HL-60/S4 treated with phorbol 12-myristate 13-acetate at 8.2 ng/mL for 4 days and 3 days (cell line): Measurements from ENCODE around the gene SMARCB1.

Source experiments
- in situ Hi-C: fragments of 300-500 bp; cut with MboI; formaldehyde crosslinking; loops from 2 replicates; pipeline ENCODE4 v1.15.0; 2022; ENCODE audit warnings: low sequenced_read_pairs

Gene SMARCB1

DNA sequence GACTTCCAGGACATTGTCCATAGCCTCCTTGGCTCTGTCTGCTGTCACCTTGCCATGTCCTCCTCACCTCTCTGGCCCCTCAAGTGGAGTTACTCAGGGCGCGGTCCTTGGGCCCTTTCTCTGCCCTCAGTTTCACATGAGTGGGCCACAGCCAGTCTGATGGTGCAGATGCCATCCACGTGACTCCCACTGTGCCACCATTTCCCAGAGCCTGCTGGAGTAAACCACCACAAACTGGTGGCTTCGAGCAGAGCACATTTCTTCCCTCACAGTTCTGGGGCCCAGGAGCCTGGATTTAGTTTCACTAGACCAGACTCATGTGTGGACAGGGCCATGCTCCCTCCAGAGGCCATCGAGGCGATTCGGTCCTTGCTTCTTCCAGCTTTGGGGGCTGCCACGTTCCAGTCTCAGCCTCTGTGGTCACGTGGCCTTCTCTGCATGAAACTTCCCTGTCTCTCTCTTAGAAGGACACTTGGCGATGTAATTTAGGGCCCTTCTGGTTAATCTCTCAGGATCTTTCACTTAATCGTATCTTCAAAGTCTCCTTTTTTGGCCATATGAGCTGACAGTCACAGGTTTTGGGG lies 14.6 kb downstream of the SMARCB1 start:
- in situ Hi-C loops: no loop called here

DNA sequence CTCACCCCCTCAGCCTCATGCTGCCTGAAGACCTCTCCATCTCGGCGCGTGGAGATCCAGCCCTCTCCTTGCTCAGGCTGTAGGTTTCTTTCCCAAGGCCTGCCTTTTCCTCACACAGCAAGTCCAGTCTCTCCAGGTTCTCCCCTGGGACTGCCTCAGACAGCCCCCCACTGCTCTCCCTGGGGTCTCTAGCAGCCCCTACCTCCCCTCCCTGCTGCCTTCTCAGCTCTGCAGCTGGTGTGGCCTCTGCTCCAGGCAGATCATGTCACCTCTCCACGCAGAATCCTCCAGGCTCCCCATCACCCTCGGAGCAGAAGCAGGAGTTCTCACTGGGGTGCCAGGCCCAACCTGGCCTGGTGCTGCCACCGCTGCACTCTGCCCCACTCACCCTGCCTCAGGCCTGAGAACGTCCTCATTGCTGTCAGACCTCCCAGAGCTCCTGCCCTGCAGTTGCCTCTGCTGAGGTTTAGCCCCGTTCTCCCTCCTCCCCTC lies 15.2 kb downstream of the SMARCB1 start:
- in situ Hi-C loops: no loop called here

DNA sequence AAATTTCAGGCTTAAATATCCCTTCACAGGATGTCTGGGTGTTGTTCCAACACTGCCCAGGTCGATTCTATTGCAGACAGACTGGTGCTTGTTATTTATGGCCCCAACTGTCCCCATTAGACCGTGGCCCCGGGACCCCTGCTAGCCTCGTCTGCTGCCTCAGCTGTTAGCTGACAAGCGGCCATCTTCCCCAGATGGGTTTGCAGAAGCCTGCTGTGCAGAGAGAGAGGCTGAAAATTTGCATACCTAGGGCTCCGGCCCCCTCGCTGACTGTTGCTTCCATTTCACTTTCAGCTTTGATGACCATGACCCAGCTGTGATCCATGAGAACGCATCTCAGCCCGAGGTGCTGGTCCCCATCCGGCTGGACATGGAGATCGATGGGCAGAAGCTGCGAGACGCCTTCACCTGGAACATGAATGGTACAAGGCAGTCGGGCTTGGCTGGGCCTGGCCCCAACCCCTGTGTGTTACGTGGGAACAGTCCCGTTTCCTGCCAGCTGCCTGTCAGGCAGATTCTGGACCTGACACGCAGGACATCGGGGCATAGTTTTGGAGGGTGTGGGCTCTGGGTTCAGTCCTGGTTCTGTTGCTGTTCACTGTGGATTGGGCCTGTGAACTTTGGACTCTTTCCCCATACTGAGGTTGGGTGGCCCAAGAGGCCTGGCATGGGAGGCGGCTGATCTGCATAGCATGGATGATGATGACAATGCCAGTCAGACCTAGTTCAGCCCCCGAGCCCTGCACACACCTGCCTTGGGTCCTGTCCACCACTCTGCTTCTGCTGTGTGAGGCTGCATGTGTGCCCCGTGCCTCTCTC lies 16.4 kb downstream of the SMARCB1 start:
- in situ Hi-C loops: no loop called here

DNA sequence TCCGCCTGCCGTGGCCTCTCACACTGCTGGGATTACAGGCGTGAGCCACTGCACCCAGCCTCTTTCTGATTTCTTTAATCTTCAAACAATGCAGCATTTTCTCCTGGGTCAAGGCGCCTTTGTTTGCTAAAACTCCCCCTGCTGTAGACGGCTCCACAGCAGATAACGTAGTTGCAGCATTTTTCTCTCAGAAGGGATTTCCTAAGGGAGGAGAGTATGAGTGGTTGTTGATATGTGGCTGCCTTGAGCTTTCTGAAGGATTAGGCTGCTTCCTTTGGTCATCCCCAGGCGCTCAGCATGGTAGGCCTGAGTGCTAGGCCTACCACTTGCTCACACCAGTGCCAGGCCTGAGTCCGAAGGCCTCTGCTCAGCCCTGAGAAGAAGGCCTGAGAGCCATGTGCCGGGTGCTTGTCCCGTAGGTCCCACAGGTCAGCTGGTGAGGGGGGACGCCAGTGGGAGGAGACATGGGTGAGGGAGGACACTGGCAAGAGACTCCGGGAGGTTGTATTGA lies 18.1 kb downstream of the SMARCB1 start:
- in situ Hi-C loops: no loop called here

DNA sequence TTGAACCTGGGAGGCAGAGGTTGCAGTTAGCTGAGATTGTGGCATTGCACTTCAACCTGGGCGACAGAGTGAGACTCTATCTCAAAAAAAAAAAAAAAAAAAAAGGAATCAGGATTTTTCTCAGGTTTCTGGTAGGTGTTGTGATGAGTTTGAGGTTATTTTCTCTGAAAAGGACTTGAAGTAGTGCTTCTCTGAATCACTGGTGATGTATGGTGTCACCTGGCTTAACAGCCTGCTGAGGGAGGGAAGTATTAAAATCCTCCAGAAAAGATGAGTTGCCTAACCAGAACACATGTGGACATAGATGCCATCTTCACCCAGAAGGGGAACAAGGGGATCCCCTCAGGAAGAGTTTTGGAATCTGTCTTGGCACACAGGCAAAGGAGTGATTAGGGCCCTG lies 20.1 kb downstream of the SMARCB1 start:
- in situ Hi-C loops: no loop called here

DNA sequence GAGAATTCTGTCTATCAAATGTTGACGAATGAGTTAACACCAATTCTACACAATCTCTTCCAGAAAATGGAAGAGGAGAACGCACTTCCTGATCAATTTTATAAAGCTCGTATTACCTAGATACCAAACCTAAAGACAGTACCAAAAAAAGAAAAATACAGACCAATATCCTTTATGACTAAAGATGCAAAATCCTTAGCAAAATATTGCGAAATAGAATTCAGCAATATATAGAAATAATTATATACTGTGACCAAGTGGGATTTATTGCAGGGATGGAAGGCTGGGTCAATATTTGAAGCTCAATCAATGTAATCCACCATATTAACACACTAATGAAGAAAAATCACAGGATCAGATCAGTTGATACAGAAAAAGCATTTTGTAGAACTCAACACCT lies 25.6 kb downstream of the SMARCB1 start:
- in situ Hi-C loops: no loop called here

DNA sequence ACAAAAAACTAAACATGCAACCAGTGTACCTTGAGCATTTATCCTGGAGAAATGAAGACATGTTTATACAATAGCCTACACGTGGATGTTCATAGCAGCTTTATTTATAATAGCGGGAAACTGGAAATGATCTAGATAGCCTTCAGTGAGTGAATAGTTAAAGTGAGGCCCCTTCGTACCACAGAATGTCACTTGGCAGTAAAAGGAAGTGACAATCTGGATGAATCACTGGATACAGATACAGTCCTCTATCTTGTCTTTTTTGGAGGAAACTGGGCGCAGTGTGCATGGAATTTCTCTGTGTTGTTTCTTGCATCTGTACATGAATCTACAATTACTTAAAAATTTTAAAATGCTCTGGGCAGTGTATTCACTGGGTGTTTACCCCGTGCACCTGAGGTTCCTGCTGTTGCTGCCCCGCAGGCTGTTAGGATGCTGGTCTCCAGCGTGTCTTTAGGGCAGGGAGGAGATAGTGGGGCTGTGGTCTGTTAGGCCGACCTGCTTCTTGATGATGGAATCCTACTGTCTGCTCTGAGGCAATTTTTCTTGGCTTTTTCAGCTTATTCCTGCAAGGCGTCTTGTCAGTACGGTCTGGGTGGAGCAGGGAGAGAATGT lies 28.9 kb downstream of the SMARCB1 start:
- in situ Hi-C loops: no loop called here

DNA sequence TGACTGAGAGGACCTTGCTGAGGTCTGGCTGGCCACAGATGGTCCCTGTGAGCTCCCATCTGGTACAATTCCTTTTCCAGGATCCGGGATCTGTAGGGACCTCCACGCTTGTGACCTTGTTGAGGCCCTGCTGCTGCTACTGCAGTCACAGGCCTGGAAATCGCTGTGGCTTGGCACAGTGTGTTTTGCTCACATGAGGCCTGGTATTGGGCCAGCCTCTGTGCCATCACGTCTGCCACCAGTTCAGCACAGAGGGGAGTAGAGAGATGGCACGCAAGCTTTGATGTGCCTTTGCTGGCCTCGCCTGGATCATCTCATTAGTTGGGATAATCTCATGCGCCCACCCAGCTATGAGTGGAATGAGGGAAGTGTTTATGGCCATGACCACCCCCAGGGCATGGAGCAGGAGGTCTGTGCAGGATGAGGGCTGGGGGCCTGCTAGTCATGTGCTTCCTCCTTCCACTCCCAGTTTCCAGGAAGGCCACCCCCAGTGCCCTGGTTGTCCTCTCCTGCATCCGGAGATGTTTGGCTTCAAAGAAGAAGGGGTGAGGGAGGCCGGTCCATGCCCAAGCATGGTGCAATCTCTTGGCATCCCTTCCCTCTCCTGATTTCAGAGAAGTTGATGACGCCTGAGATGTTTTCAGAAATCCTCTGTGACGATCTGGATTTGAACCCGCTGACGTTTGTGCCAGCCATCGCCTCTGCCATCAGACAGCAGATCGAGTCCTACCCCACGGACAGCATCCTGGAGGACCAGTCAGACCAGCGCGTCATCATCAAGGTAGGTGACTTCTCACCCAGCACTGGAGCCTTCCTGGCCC lies 29.6 kb downstream of the SMARCB1 start:
- in situ Hi-C loops: no loop called here

DNA sequence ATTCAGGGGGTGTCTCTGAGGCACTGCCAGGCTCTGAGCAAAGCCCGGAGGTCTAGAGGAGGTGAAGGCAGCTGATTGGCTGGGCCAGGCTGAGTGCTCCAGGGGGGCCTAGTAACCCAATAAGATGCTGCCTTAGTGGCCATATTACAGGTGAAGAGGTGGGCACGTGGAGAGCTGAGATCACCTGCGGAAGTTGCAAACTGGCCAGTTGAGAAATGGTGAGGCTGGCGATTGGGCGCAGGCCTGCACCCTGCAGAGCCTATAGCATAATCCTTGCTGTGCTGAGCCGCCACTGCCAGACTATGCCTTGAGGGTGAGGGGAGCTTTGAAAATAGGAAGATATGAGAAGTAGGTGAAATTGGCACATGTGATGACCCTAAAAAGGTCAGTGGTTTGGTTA lies 30.4 kb downstream of the SMARCB1 start:
- in situ Hi-C loops: no loop called here

DNA sequence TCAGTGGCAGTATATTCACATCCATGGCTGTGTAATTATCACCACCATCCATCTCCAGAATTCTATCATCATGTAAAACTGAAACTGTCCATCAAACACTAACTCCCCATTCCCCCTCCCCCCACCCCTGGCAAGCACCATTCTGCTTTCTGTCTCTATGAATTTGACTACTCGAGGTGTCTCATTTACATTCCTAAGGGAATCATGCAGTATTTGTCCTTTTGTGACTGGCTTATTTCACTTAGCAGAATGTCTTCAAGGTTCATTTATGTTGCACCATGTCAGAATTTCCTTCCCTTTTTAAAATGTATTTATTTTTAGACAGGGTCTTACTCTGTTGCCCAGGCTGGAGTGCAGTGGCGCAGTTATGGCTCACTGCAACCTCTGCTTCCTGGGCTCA lies 31.8 kb downstream of the SMARCB1 start:
- in situ Hi-C loops: no loop called here

DNA sequence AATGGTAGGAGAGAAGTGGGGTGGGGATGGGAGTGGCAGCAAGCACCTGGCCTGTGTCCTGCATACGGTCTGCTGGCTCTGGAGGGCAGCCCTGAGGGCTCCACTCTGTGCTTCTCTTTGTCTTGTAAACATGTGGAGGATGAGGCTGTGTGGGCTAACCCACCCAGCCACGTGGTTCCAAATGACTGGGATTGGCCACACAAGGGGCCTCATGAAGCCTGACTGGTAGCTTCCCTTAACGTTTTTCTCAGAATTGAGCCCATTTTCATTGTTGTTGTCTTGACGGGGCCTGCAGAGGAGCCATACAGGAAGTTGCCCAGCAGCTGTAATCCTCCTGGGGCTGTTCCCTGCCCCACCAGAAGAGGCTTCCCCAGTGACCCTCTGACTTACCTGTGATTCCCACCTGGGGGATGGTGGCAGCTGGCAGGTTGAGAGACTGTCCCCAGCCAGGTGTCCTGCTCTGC lies 34.0 kb downstream of the SMARCB1 start:
- in situ Hi-C loops: no loop called here

DNA sequence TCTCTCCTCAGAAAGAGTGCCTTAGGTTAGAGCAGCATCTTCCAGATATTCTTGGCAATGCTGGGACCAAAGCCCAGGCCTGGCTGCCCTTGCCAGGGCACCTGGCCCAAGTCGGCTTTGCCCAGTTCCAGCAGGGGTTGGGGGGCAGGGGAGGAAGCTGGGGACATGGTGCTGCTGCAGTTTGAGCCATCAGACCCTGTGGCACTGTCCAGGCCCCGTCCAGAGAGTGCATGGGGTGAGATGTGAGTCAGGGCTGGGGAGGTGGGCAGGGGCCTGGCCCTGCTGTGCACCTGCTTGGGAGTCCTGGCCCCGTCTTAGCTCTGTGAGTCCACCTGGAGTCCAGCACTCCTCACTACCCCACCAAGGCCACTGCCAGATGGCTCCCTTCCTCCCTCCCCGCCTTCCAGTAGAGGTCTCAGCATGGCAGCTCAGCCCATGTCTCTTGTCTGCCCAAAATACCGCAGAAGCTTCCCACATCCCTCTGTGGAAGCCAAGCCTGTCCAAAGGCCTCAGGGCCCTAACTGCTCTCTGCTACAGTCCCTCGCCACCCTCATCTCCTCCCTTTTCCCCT lies 35.4 kb downstream of the SMARCB1 start:
- in situ Hi-C loops: no loop called here

DNA sequence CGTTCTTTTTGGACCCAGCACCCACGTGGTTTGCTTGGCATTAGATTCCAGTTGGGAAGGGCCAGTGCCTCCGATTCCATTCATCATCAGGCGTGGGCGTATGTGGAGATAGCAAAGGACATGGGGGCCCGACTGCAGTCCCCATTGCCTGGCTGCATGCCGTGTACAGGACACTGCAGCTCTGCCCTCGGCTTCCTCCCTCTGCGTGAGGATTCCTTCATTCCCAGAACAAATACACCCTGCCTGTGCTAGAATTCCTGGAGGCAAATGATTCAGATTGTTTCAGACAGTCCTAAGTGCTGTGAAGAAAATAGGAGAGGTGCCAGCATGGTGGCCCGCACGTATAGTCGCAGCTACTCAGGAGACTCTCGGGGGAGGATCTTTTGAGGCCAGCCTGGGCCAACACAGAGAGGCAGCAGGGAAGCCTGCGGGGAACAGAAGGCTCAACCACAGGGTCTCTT lies 36.6 kb downstream of the SMARCB1 start:
- in situ Hi-C loops: no loop called here

DNA sequence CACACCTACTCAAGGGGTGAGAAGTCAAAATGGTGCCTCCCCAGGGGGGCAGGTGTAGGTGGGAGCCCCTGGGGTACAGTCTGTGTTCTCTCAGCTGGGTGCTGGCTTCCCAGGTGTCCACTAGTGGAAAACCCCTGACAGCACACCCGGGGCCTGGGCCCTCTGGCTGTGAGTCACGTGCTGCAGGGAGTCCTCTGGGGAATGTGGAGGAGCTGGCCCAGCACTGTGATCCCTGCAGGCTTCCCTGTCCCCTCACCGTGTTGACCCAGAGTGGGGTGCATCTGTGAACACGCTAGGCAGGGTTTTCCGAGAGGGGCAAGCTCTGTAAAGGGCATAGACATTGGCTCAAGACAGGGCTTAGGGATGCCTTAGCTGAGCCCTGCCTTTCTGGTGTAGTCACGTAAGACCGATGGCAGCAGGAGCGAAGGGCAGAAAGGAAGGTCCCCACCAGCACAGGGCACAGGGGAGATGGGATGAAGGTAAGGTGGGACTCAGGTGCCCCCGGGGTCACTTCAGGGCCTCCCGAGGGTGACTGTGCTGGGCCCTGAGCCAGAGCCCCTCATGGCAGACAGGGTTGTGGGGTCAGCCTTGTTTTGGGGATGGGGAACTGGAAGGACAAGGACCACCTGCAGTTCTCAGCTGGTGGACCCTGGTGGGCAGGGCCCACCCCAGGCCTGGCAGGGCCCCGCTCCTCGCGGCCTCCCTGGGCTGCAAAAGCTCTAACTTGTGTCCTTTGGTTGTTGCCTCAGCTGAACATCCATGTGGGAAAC lies 37.9 kb downstream of the SMARCB1 start:
- in situ Hi-C loops: no loop called here

DNA sequence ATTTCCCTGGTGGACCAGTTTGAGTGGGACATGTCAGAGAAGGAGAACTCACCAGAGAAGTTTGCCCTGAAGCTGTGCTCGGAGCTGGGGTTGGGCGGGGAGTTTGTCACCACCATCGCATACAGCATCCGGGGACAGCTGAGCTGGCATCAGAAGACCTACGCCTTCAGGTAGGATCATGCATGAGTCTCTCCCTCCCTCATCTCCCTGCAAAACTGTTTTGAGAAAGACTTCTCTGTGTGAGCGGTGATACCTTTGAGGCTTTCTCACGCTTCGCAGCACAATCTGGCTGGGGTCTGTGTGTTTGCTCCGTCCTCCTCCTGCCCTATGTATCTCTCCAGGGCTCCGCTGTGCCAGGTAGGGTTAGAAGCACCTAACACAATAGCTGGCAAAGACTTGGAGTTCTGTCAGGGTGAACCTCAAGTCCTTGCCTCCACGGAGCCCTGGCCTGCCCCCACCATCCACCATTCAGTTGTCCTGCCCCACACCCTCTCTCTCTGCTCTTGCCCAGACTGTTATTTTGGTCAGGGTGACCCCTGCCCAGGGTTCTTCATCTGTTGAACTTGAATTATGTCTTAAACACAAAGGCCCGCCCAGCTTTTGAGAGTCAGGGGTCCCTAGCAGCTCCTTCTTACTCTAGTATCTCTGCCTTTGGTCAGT lies 38.6 kb downstream of the SMARCB1 start:
- in situ Hi-C loops: no loop called here

DNA sequence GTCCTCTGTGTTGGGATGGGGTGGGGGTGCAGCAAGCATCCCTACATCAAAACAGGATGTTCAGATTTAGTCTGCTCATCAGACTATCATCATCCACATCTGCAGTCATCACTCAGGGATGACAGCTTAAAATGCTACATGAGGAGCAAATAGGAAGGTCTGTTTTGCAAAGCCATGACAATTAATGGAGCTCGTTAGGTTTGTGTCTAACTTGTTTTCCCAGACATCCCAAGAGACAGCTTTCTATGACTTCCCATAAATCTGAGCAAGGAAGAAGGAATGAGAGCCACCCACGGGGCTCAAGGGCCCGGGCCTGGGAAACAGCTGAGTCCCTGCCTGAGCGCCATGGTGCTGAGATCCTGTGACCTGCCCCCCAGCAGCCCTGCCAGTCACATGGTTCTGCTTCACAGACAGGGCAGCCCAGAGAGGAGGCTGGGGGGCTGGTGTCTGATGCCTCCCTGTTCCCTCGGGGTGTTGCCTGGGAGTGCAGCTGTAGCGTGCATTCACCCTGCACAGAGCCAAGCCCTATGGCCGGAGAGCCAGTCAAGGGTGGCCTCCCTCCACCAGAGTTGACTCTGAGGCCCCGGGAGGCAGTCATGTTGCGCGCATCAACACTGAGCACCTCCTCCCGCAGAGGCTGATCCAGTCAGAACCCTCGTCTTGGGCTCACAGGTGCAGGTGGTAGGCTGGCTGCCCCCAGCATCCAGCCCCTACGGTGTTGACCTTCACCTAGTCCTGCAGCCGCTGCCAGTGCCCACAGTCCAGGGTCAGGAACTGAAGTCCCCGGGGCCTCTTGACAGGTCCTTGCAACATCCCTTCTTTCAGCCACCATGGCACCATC lies 40.0 kb downstream of the SMARCB1 start:
- in situ Hi-C loops: no loop called here

DNA sequence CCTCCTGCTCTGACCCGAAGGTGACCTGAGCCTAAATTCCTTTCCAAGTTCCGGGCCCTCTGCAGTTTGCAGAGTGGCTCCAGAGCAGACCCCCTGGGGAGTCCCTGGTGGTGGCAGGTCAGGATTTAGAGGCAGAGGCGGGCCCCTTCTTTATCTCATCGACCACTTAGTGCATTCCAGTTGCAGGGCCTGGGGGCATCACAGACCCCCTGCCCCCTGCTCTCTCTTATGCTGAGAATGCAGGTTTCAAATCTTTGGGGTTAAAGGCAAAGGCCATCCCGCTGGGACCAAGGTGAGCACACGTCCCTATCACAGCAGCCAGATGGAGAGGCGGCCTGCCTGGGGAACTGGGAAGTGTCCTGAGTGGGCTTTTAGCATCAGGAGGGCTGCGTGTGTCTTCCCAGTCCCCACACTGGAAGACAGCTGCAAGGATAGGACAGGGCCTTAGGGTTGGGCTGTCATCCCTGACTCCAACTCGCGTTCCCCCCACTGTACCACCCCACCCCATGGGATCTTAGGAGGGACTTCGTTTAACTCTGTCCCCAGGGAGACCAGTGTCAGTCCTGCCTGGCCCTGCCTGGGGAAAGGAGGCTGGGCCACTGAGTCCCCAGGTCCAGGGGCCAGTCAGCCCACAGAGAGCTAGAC lies 40.7 kb downstream of the SMARCB1 start:
- in situ Hi-C loops: no loop called here
